ENCODE results near the gene GPR62.

The GPR62 gene

DNA sequence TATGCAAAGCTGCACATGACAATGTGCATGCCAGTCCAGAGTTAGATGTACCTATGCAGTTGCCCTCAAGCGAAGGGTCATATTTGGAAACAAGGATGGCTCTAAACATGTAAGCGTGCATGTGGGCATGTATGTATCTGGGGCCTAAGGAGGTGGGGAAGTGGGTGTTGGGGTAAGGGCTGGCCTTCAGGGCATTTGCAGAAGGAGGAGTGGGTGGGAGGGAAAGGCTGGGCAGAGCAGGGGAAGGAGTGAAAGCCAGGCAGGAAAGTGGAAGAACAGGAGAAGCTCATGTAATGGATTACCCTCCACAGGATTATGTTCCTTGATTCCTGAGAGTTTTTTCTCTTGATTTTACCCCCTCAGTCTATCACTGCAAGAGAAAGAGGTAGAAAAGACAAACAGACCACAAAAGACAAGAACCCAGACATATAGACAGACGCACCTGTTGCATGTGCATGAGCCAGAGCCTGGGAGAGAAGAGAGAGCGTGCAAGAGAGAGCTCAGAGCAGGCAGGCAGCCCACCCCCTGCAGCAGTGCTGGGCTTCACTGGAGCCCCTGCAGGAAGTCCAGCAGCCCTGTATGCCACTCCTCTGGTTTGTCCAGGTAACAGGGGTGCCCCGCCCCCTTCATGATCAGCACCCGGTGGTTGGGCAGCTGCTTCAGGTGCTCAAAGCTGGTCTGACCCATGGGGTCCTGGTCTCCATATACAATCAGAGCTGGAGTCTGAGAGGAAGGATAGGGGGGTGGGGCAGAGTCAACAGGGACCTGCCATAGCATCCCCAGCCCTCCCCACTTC, 13.9 kb downstream of the GPR62 start:
- DNase-seq: no peak

DNA sequence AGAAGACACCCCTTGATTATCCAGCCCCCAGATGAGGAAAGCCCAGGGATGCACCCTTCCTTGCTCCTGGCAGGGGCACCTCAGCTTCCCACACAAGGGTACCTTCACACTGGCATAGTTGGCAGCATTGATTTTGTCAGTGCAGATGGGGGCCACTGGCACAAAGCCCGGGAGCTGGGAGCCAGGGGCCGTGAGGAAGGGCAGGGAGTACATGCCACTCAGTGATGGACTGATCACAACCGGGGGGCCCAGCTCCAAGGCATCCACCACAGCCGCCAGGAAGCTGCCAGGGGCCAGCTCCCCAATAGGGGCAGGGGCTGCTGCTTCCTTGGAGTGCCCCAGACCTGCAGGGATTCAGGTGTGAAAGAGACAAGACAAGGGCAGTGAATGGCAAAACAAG, 14.7 kb downstream of the GPR62 start:
- DNase-seq: no peak

DNA sequence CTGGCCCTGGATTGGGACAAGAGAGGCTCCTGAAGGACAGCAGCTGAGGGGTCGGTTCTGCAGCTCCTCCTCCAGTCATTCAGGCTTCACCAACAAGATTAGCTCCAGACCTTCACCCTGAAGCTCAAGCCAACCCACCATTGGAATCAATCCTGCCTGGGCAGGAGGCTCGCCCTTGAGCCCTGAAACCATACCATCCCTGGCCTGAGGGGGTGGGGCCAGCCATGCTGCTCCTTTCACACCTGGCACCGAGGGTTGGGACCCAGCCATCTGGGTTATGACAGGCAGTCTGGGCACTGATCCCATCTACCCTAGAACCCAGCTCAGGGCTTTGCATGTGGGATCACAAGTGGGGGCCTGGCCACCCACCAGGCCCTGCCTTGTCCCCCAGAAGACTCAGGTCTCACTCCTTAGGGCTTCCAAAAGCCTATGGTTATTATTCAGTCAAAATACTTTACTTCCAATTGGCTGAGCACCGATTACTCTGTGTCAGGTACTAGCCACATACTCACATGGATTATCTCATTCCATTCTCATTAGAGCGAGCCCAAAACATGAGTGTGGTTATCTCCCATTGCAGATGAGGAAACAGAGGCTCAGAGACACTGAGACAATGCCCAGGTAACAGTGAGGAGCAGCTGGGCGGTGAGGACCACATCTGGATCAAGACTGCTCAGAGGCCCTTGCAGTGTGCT, 15.6 kb downstream of the GPR62 start:
- no peak for DNase-seq

DNA sequence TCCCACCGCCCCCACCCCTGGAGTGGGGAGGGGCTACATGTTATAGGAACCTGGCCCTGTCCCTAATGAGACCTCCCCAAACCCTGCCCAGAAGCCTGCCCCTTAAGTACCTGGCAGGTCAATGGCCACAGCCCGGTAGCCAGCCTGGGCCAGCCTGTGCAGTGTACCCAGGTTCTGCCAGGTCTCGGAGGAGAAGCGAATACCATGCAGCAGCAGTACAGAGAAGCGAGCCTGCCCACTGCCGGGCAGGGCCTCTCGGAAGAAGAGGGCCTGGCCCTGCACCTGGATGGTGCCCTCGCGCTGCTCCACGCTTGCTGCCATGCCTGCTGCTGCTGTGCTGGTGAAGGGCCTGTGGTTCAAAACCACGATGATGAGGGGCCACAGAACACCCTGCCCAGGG, 16.2 kb downstream of the GPR62 start:
- DNase-seq: no peak

DNA sequence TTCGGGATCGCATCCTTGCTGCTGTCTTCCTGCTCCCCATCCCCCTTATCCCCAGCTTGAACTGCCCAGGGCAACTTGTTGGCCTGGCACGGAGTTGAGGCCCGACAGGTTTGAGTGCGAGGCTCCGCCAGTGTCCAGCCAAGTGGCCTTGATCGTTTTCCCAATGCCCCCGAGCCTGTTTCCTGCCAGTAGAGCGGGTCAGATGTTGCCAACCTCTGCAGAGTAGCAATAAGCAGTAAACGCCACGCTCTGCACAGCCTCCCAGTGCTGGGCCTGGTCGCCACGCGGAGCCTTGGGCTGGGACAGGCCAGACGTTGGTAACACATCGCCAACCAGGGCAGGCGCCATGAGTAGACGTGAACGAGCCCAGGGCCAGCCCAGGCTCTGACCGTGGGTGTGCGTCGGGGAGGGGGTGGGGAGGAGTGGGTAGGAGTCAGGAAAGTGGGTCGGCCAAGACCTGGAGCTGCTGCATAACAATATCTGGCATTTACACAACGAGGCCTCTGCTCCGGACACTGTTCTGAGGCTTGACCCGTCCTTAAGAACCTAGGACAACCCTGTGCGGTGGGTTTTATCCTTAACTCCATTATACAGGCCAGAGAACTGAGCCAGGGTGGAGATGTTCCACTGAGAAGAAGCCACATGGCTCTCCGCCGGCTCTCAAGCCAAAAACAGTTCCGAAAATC, 19.2 kb downstream of the GPR62 start:
- peak in 13 of 56 donors; percentile 39 to 72 (median 62) for DNase-seq

DNA sequence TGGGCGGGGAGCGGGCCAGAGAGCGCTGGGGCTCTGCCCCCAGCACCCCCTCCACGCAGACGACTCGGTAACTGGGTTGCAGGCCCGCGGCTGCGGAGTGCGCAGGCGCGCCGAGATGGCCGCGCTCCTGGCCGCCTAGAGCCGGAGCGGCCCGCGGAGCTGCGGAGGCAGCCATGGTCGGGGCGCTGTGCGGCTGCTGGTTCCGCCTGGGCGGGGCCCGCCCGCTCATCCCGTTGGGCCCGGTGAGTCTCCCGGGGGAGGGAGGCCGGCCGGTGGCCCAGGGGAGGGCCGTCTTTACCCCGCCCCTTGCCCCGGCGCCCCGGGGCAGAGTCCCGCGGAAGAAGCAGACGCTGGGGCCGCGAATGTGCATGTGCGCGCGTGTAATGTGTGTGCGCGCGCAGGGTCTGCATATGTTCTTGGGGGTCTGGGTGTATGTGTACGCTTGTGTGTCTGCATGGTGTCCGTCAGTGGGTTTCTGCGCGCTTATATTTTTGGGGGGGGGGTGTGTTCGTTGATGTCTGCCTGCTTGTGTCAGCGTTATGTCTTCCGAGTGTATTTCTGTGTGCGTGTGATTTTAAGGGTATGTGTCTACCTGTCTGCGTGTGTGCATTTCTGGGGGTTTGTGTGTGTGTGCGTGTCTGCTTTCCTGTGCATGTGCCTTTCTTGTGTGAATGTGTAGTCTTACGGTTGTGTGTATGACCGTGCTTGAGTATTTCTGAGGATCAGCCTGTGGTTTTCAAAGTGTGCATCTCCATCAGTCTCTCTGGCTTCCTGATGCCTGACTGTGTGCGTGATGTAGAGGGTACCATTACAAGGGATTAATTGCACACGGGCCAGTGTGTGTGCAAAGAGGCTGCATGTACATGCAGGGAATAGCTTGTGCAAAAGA, 20.0 kb downstream of the GPR62 start, which contains the start of gene ABHD14A:
ABHD14A (plus strand) TSS at position 102 of the 889 bp plus-strand sequence; CDS start at position 174, 72 bp downstream.
- DNase-seq: peak in 40 of 56 donors; percentile 38 to 79 (median 60)

DNA sequence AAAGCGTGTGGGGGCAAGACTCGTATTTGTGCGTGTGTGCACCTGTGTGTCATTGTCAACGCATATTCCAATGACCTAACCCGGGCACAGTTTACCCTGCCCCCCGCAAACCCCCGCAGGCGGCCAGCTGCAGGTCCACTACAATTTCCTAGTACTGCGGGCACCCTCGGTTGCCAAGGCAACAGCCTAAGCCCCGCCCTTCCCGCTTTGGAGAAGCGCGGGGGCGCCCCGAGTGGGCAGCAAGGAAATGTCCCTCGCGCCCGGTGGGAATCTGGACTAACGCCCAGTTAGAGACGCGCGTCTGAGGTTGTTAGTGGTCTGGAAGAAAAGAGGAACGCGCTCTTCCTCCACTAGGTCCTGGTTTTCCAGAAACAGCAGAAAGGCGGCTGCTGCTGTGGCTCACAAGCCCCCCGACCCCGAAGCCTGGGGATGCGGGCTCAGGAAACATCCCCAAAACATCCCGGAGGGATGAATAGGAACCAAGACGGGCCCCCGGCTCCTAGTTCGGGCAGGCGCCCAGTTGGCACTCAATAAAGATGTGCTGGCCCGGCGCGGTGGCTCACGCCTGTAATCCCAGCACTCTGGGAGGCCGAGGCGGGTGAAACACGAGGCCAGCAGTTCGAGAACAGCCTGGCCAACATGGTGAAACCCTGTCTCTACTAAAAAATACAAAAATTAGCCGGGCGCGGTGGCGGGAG, 20.8 kb downstream of the GPR62 start:
- DNase-seq: peak in 54 of 56 donors; percentile 23 to 89 (median 72)

DNA sequence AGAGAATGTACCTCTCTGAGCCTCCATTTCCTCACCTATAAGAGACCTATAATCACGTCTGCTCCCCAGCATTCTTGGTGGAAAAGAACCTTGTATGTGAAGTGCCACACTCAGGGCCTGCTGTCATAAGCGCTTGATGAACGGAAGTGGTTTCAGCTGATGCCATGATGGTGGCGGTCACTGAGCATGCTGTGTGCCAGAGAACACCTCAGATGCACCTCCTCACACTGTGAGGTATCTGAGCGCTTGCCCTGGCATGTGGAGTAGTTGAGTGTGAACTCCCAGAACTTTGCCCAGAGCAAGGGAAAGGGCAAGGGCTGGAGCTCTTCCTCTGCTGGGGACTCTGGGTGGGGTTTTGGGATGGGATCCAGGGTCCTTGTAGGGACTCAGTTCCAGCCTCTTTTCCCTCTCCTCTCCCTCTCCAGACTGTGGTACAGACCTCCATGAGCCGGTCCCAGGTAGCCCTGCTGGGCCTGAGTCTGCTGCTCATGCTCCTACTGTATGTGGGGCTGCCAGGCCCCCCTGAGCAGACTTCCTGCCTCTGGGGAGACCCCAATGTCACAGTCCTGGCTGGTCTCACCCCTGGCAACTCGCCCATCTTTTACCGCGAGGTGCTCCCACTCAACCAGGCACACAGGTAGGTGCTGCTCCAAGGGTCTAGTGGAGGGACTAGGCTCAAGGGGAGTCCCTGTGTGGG, 22.4 kb downstream of the GPR62 start:
- DNase-seq: no peak

DNA sequence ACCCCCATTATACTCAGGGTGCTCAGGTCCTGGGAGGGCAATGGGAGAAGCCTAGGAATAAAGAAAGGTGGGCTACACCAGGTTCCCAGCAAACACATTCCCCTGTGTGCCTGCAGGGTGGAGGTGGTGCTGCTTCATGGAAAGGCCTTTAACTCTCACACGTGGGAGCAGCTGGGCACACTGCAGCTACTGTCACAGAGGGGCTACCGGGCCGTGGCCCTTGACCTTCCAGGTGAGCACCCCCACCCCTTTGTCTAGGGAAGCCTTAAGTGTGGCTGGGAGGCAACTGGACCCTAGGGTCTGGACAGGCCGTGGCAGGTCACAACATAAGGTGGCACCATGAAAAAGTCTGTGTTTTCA, 22.9 kb downstream of the GPR62 start:
- no peak for DNase-seq

DNA sequence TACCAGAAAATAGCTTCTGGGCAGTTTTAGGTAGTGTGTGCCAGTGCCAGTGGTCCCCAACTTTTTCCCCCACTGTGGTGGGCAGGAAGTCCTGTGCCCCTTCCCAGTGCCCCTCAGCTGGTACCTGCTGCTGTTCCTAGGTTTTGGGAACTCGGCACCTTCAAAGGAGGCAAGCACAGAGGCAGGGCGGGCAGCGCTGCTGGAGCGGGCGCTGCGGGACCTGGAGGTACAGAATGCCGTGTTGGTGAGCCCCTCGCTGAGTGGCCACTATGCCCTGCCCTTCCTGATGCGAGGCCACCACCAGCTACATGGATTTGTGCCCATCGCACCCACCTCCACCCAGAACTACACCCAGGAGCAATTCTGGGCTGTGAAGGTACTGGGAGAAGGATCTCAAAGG, 25.1 kb downstream of the GPR62 start:
- DNase-seq: no peak

DNA sequence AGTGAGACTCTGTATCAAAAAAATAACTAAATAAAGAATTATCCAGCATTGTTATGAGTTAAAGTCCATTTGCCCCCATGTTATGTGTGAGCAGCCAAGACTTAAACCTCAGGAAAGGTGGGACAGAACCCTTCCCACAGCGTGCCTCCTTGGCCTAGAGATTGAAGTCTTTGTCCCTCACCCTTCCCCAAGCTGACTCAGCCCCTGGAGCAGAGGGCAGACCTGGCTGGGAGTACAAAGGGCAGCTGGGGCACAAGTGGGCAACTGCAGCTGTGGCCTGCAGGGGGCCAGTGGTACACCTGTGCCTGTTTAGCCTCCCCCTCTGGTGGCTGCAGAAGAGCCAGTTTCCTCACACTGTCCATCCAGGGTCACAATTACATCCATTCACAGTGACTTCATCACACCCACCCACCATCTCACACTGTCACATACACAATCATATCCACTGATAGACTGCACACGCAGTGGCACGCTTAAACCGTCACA, 27.2 kb downstream of the GPR62 start:
- DNase-seq: peak in 2 of 56 donors; percentile 36 to 45

DNA sequence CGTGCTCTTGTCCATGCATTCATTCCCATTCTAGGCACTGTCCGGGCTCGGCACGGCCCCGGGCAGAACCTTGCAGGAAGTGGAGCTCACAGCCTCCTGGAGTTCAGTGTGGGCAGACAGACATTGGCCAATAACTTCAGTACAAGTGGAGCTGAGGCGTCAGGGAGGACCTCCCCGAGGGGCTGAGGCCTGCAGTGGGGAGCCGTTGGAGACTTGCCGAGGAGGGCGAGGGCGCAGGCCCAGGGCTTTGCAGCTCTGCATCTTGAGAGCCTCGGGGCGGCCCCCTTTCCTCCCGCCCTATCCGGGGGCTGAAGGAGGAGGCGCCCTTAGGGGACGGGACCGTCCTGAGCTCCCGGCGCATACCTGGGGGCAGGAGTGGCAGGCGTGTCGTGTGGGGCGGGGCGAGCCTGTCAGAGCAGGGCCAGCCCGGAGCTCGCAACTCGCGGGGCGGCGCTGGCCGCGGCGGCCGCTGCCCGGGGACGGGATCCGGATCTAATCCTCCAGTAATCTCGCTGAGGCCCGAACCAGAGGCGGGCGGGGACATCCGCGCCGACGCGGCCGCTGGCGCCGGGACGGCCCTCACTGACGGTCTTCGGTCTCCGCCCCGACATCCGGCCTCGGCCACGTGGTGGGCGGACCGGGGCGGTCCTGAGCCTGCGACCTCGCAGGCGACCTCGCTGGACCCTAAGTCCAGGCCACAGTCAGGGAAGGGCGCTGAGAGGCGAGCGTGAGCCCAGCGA, 27.8 kb downstream of the GPR62 start, which contains the start of gene ACY1:
ACY1 (plus strand) TSS at position 698 of the 740 bp plus-strand sequence. CDS start 530 bp downstream, outside the sequence.
- DNase-seq: peak in 48 of 56 donors; percentile 23 to 86 (median 64)

DNA sequence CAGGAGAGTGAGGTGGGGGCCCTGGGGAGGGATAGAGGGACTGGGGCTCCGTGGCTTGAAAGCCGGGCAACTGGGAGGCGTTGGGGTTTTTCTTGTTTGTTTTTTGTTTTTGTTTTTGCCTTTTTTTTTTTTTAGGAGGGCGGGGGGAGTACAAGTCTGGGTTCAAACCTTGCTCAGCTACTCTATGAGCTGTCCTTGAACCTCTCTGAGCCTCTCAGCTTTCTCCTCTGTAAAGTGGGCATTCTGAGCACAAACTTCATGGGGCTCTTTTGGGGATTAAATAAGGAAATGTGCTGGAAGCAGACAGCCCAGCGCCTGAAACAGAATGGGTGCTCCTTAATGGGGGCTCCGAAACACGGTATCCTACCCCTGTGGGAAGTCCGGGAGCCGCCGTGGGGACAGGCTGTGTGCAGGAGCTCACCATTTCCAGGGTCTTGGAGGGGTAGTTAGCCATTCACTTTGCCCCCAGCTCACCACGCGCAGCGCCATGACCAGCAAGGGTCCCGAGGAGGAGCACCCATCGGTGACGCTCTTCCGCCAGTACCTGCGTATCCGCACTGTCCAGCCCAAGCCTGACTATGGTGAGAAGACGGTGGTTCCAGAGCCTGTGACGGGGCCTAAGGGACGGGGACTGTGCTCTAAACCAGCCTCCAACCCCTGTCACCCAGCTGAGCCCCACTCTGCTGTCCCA, 28.5 kb downstream of the GPR62 start:
- DNase-seq: no peak

DNA sequence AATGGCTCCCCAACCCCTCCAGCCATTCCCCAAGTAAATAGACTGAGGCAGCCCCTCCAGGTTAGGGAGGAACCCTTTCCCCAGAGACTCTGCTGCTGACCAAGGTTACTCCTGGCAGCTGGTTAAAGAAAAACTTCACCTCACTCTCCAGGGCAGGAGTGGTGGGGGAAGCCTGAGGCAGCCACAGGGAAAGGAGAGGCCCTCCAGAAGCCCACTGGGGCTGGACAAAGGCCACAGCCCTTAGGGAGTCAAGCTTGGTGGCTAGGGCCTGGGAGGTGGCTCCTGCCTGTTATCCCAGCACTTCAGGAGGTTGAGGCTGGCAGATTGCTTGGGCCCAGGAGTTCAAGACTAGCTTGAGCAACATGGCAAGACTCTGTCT, 29.1 kb downstream of the GPR62 start:
- no peak for DNase-seq

DNA sequence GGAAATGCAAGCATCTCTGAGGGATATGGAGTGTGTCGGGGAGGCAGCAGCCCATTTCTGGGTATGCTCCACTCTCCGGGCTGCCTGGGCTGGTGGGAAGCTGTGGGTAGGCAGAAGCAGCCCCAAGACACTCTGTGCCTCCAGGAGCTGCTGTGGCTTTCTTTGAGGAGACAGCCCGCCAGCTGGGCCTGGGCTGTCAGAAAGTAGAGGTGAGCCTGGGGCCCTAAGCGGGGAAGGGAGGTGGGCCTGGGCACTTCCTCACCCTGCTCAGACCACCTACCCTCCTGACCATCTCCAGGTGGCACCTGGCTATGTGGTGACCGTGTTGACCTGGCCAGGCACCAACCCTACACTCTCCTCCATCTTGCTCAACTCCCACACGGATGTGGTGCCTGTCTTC, 29.9 kb downstream of the GPR62 start:
- no peak for DNase-seq

DNA sequence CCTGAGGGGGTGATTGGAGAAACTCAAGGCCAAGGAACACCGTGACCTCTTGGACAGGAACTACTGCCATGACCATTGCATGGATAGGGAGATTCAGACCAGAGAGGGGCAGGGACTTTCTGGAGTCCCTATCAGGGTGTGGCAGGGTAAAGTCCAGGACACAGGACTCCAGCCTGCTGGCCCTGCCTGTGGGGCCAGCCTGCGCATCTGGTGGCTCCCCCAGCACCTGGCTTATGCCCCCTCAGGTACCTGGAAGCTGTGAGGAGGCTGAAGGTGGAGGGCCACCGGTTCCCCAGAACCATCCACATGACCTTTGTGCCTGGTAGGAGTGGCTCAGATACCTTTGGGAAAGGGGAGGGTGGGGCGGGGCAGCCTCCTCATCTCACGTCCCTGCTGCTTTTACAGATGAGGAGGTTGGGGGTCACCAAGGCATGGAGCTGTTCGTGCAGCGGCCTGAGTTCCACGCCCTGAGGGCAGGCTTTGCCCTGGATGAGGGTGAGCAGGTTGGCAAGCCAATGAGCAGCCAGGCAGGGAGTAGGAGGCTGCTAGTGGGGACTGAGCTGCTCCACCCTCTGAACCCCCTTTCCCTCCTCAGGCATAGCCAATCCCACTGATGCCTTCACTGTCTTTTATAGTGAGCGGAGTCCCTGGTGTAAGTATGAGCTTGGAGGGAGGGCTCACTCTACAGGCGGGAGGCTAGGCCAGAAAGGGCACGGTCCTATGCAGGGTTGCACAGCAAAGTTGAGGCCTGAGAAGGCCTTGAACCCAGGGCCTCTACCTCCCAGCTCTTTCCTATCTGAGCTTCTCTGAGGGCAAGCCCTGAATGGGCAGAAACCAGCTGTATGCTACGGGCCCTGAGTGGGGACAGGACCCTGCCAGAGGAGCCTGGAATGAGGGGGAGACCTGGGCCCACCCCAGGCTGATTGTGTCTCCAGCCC, 31.1 kb downstream of the GPR62 start:
- no peak for DNase-seq

DNA sequence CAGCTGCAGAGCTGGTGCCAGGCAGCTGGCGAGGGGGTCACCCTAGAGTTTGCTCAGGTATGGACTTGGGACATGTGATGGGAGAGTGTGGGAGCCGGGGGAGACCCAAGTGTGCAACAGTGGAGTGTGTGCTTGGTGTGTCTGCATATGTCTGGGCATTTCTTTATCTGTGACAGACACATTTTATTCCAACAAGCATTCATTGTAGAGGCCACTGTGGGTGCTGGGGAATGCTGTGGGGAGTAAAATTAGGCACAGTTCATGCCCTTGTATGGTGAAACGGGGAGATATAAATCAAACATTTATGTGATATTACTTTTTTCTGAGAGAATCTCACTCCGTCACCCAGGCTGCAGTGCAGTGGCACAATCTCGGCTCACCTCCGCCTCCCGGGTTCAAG, 32.4 kb downstream of the GPR62 start:
- DNase-seq: no peak

Measured in amygdala (tissue), 56 donors.